SK-N-SH (cell line): ENCODE data around the gene SLC2A9.

Experiments used
- ELF1 ChIP-seq: IDR thresholded peaks from 2 replicates; pipeline ENCODE4 v1.4.0; 2012
- EZH2phosphoT487 ChIP-seq: fragments of 200-600 bp; sonication (generic); IDR thresholded peaks from 2 replicates; pipeline ENCODE4 v1.6.1; 2017; ENCODE audit warnings: low read depth, mixed run types, mild to moderate bottlenecking, antibody characterized with exemption, moderate library complexity, borderline replicate concordance
- GABPA ChIP-seq: IDR thresholded peaks from 2 replicates; pipeline ENCODE4 v1.4.0; 2012; ENCODE audit warnings: low read depth, mild to moderate bottlenecking
- GATA2 ChIP-seq: sonication (generic); formaldehyde crosslinking; IDR thresholded peaks from 2 replicates; pipeline ENCODE4 v1.5.0; 2020; ENCODE audit warnings: mild to moderate bottlenecking, missing genetic modification reagents
- POLR2AphosphoS5 ChIP-seq: IDR thresholded peaks from 2 replicates; pipeline ENCODE4 v1.6.1; 2012; ENCODE audit warnings: low read depth, low read length
- RAD21 ChIP-seq: IDR thresholded peaks from 2 replicates; pipeline ENCODE4 v1.6.1; 2012; ENCODE audit warnings: mild to moderate bottlenecking, low read length
- RCOR1 ChIP-seq: fragments of 150-350 bp; IDR thresholded peaks from 2 replicates; pipeline ENCODE4 v1.6.1; 2017; ENCODE audit warnings: antibody characterized with exemption, low read length
- REST ChIP-seq: IDR thresholded peaks from 2 replicates; pipeline ENCODE4 v1.6.1; 2012; ENCODE audit warnings: mild to moderate bottlenecking, low read depth, low read length, moderate library complexity
- SMC3 ChIP-seq: IDR thresholded peaks from 2 replicates; pipeline ENCODE4 v1.6.1; 2012; ENCODE audit warnings: low read depth, low read length, improper control_type of control experiment
- TEAD4 ChIP-seq: IDR thresholded peaks from 2 replicates; pipeline ENCODE4 v1.4.0; 2012; ENCODE audit warnings: mild to moderate bottlenecking, borderline replicate concordance; ENCODE audit not compliant: insufficient read depth
- YY1 ChIP-seq: IDR thresholded peaks from 2 replicates; pipeline ENCODE4 v1.4.0; 2012; ENCODE audit warnings: low read depth, mild to moderate bottlenecking
- TF ChIP-seq, protein P1 (sequence below): fragments of 200-600 bp; sonication (generic); IDR thresholded peaks from 2 replicates; pipeline ENCODE4 v1.6.1; 2017; ENCODE audit warnings: antibody characterized with exemption, mild to moderate bottlenecking, moderate library complexity
- TF ChIP-seq, protein P2 (sequence below): IDR thresholded peaks from 2 replicates; pipeline ENCODE4 v1.4.0; 2012; ENCODE audit warnings: low read depth, borderline replicate concordance

- TF ChIP-seq TEAD4 (no peak), RAD21 (no peak), REST (no peak), GATA2 (no peak), EZH2phosphoT487 (no peak), ELF1 (no peak), YY1 (no peak), GABPA (no peak), POLR2AphosphoS5 (no peak), SMC3 (no peak), RCOR1 (no peak)
- TF ChIP-seq, protein P1, sequence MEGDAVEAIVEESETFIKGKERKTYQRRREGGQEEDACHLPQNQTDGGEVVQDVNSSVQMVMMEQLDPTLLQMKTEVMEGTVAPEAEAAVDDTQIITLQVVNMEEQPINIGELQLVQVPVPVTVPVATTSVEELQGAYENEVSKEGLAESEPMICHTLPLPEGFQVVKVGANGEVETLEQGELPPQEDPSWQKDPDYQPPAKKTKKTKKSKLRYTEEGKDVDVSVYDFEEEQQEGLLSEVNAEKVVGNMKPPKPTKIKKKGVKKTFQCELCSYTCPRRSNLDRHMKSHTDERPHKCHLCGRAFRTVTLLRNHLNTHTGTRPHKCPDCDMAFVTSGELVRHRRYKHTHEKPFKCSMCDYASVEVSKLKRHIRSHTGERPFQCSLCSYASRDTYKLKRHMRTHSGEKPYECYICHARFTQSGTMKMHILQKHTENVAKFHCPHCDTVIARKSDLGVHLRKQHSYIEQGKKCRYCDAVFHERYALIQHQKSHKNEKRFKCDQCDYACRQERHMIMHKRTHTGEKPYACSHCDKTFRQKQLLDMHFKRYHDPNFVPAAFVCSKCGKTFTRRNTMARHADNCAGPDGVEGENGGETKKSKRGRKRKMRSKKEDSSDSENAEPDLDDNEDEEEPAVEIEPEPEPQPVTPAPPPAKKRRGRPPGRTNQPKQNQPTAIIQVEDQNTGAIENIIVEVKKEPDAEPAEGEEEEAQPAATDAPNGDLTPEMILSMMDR, result no peak
- TF ChIP-seq, protein P2, sequence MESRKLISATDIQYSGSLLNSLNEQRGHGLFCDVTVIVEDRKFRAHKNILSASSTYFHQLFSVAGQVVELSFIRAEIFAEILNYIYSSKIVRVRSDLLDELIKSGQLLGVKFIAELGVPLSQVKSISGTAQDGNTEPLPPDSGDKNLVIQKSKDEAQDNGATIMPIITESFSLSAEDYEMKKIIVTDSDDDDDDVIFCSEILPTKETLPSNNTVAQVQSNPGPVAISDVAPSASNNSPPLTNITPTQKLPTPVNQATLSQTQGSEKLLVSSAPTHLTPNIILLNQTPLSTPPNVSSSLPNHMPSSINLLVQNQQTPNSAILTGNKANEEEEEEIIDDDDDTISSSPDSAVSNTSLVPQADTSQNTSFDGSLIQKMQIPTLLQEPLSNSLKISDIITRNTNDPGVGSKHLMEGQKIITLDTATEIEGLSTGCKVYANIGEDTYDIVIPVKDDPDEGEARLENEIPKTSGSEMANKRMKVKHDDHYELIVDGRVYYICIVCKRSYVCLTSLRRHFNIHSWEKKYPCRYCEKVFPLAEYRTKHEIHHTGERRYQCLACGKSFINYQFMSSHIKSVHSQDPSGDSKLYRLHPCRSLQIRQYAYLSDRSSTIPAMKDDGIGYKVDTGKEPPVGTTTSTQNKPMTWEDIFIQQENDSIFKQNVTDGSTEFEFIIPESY, result no peak
These were observed 30.3 kb upstream of the SLC2A9 start for GRCh38 chr4:10051517-10052135.
